Hematopoietic multipotent progenitor cell treated with erythropoietin and hydrocortisone succinate and interleukin-3 and kit ligand, for 6 days (in vitro differentiated cells): ENCODE measurements around the gene DHRS7C.

Experiments used
- DNase-seq: peaks from one replicate; pipeline ENCODE4 v3.0.0-alpha.2; 2015

Gene DHRS7C, protein sequence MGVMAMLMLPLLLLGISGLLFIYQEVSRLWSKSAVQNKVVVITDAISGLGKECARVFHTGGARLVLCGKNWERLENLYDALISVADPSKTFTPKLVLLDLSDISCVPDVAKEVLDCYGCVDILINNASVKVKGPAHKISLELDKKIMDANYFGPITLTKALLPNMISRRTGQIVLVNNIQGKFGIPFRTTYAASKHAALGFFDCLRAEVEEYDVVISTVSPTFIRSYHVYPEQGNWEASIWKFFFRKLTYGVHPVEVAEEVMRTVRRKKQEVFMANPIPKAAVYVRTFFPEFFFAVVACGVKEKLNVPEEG

GRCh38 chr17:9790889-9791876 is at the start of gene DHRS7C:
Gene DHRS7C (minus strand): TSS chr17:9791592. CDS start chr17:9791284, 308 bp downstream.
- DNase-seq, result no peak

DNA sequence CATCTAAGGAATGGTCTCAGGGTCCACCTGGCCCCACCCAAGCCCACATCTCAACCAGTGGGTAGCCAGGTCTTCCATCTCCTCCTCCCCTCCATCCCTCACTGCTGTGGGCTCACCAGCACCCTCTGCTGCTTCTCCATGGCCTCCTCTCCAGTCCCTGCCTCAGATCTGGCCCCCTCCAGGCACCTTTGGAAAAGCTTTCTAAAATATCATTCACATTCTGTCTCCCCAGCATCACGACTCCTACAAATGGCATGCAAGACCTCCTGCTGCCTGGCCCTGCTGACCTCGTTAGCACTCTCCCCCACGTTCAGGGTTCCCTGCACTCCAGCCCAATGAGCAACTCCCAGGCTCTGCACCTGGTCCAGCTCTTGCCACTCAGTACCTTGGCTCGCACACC is 48.0 kb upstream of the DHRS7C start:
- DNase-seq, result no peak

DNA sequence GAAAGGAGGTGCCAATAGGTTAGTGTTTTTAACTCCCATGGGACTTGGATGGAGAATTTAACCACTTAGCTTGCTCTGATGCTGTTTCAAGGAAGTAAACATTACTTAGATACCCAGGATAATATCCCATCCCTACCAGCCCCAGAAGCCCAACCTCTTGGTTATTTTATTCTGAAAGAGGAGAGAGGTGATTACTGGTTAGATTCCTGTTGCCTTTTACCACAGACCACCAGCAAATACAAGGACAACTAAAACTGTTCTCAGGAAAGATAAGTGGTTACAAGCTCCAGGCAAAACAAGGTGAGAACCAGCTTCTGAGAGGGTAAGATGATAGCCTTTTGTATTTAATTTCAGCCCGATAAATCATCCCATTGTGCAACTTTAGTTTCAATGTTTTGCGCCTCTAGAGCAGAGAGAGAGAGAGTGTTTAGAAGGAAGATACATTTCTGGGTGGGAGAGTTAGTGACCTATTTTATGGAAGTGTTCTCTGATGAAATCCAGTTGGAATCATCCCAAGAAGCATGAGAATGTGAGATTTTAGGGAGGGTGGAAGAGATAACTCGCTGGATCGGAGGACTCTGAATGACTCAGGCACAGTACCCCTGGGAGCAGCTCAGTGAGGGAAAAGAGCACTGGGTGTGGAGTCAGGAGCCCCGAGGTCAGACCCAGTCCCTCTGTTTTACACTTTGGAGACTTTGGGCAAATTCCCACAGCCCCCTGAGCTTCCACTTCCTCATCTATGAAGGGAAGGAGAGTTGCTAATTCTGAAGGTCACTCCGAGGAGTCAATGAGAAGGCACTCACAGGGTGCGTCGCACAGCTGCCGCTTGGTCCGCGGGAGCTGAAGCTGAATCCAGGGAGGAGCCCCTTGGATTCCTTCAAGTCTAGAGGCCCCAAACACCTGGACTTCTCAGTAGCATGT is 46.4 kb upstream of the DHRS7C start:
- no peak for DNase-seq

DNA sequence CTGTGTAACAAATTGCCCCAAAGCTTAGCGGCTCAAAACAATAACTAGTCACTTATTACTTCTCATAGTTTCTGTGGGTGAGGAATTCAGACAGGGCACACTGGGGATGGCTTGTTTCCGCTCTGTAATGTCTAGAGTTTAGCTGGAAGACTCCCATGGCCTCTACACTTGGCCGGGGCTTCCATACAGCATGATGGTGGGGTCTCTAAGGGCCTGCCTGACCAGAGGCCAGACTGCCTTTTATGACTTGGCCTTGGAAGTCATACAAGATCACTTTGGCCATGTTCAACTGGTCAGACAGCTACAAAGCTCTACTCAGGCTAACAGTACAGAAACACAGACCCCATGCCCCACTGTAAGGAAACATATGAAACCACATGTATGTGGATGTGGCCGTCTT is 42.5 kb upstream of the DHRS7C start:
- DNase-seq, result no peak

DNA sequence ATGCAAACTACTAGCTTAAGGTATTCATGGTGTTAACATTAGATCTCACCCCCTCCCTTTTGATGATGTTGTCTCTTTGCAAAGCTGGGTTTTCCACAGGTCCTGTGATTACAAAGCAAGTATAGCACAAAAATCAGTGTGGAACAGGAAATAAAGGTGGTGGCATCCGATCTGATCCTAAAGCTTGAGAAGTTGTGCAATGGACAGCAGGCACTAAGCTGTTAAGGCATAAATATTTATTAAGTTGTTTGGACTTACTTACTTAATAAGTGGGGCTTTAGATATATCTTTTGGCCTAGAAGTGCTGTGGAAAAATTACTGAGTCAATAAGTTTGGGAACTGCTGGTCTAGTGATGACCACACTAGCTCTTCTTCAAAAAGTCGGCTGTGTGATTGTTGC is 39.3 kb upstream of the DHRS7C start:
- DNase-seq, result no peak

GRCh38 chr17:9829343-9829742 is 38.0 kb upstream of the DHRS7C start:
- DNase-seq, result no peak

DNA sequence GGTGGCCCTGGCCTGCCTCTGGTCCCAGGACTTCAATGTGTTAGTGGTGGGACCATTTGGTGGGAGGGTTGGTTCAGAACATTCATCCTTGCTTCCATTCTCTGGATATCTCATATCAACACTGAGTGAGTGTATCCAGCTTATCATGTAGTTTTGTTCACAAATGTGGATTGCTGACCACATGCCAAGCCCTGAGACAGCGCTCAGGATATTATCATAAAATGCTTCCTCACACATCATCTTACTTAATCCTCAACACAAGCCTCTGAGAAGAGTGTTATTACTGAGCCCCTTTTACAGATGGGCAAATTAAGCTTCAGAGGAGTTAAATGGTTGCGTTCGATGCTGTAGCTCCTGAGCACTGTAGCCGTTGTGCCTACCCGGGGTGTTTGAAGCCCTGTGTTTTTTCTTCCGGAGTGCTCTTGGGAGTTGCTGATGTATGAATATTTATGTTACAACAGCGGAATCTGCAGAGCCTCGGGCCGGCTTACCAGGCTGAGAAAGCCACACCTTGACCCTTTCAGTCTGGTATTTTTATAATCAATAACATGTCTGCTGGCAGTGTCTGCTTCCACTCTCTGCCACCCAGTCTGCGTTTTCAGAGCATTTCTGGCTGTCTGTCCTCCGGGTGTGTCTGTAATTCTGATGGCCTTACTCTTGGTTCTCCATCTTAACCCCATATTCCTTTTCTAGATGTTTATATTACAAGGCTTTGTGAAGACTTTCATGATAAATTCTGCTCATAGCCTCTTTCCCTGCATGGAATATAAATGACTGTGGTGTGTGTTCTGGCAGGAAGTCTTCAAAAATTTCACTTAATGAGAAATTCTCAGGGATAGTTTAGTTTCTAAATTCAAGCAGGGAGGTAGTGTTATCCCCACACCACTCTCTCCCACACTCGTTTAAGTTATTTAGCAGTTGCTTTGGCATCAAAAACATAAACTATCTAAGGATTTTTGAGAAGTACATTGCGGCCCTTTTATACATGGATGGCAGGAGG is 37.2 kb upstream of the DHRS7C start:
- no peak for DNase-seq

- no peak for DNase-seq
These were observed 34.3 kb upstream of the DHRS7C start, which contains the start of gene GLP2R for GRCh38 chr17:9825641-9826150. Gene GLP2R (plus strand): TSS chr17:9825924. CDS start chr17:9826064, 140 bp downstream.

DNA sequence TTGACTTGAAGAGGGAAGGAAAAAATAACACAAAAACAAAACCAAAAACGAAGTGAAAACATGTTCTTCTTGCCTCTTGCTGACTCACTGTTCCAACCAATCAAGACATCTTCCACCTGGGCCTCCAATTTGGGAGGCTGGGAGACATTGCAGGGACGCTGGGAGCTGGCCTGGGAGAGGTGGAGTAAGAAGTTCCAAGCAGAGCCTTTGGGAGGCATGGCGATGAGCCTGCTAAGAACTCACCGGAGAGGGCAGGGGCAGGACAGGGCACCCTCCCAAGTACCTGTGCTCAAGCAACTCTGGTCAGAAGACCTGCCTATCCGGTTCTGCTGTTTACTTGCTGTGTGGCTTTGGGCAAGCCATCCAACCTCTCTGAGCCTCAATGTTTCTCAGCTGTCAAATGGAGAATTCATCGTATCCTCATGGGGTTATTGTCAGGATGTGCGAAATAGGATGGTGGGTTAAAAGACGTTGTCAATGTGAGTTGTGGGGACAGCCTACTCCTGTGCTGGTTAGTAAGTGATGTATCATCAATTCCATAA is 33.5 kb upstream of the DHRS7C start:
- DNase-seq, result no peak

DNA sequence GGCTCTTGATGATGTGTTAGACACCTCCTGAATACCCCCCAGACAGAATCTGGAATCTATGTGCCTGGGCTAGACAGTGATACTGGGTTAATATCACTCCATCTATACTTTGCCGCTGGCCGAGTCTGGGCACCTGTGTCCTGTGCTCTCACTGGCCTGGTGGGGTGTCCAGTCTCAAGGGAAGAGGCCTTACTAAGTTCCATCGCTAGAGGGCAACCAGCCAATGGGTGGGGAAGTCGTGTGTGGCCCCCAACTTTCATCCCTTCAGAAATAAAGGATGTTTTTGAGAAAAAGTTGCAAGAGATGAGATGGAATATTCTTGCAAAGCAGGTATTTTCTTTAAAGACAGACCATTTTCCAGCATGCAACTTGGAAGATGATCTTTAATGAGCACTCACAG is 32.7 kb upstream of the DHRS7C start:
- no peak for DNase-seq

GRCh38 chr17:9821921-9822320 is 30.5 kb upstream of the DHRS7C start, which contains the start of gene GSG1L2:
Gene GSG1L2 (minus strand): TSS chr17:9822079. CDS start chr17:9822071, 8 bp downstream.
- DNase-seq, result no peak

- DNase-seq, result no peak
These were observed 29.1 kb upstream of the DHRS7C start for GRCh38 chr17:9820448-9820847.

GRCh38 chr17:9818760-9819159 is 27.4 kb upstream of the DHRS7C start:
- no peak for DNase-seq

DNA sequence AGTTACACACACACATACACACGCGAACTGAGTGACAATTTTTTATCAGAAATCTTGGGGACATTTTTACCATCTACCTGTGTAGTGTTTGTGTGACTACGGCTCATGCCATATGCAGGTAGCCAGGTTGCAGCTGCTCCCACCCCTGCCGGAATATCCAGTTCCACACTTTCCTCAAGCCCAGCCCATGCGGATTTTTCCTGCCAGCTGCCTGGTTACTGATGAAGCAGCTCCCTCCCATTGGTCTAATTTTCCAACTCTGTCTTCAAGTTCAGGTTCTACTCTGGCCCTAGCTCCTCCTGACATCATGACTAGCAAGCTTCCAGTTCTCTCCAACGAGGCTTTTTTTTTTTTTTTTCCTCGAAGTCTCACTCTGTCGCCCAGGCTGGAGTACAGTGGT is 25.7 kb upstream of the DHRS7C start:
- DNase-seq, result no peak

DNA sequence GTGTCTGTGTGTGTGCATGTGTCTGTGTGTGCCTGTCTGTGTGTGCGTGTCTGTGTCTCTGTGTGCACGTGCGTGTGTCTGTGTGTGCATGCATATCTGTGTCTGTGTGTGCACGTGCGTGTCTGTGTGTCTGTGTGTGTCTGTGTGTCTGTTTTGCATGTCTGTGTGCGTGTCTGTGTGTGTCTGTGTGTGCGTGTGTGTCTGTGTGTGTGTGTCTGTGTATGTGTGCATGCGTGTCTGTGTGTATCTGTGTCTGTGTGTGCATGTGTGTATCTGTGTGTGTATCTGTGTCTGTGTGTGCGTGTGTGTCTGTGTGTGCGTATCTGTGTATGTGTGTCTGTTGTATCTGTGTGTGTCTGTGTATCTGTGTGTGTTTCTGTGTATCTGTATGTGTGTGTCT is 25.1 kb upstream of the DHRS7C start:
- DNase-seq, result no peak

DNA sequence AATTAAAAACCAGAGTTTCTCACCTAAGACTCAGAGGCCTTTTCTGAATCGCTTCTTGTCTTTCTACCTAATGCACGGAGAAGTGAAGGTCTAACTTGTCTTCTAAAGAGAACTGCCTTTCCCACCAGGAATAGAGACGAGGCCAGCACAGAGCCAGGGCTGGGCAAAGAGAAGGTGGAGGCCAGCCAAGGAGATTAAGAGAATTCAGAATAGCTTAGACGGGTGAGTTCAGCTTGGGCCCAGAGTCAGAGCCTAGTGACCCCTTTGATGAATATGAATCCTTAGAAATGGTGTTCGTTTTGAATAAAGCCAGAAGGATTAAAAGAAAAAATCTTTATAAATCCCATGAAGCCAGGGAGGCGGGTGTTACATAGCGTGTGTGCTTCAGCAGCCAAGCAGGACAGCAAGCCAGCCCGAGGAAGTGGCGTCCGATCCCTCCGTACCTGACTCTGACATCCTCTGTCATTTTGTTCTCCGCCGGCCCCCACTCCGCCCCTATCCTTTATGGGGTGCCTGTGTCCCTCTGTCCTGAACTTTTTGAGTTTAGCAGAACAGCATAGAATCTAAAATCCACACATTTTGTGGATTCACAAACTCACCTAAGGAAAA is 23.0 kb upstream of the DHRS7C start:
- no peak for DNase-seq

GRCh38 chr17:9813166-9813565 is 21.8 kb upstream of the DHRS7C start:
- DNase-seq, result no peak

- DNase-seq, result no peak
These were observed 20.1 kb upstream of the DHRS7C start for GRCh38 chr17:9811537-9811936.

DNA sequence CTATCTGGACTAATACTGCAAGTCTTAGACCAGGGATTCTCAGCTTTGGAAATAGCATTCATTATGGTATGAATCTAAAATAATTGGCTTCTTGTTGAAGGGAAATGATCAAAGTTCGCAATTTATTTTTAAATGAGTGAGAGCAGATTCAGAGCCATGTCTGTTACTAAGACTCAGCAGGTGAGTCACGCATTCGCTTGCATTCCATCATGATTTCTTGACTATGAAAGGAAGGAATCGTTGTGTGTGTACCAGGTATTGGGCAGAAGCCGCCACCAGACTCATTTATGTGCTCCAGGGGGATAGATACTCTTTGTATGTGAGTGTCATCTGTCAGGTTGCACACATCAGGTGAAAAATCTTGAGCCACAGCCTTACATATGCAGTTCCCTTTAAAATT is 19.7 kb upstream of the DHRS7C start:
- no peak for DNase-seq
